ENCODE measurements around the gene C2orf72. TPM values are rescaled to one million over a fixed set of nuclear protein-coding genes. Genes with fewer than 3 reads are reported as not detected.

Gene C2orf72
- total and polyA plus RNA-seq, 2 of the 13 experiments (the other 11 are each of a cell fraction or from before 2014, with no cell fraction given), result 147 to 203 TPM

DNA sequence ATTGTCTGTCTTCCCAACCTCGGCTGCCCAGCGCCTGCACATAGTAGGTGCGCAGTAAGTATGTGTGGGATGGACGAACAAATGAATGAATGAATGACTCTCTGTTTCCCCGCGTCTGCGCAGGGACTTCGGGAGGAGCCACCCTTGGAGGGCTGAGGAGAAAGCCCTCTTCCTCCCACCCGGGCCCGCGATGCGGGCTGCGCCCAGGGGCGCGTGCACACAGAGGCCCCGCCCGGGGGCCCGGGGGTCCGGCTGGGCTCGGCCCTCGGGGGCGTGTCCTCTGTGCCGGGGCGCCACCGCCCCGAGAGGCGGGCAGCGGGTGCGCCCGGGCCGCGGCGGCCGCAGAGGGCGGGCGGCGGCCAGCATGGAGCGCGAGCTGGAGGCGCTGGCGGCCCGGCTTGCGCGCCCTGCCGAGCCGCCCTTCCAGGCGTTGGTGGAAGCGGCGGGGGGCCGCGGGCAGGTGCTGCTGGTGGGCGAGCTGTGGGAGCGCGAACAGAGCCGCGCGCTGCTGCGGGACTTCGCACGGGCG is at the start of gene C2orf72 (continued):
- TF ChIP-seq, protein P1, sequence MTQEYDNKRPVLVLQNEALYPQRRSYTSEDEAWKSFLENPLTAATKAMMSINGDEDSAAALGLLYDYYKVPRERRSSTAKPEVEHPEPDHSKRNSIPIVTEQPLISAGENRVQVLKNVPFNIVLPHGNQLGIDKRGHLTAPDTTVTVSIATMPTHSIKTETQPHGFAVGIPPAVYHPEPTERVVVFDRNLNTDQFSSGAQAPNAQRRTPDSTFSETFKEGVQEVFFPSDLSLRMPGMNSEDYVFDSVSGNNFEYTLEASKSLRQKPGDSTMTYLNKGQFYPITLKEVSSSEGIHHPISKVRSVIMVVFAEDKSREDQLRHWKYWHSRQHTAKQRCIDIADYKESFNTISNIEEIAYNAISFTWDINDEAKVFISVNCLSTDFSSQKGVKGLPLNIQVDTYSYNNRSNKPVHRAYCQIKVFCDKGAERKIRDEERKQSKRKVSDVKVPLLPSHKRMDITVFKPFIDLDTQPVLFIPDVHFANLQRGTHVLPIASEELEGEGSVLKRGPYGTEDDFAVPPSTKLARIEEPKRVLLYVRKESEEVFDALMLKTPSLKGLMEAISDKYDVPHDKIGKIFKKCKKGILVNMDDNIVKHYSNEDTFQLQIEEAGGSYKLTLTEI (CRISPR knock-in tag; conservative IDR thresholded peaks at IDR 0.05), result no peak
- TF ChIP-seq EP300 (IDR thresholded peaks at IDR 0.05; ENCODE audit: low read depth in 2 of 2, low read length in 2 of 2) (peak in 1 of 2 experiments; percentile 49; a peak in 2 of 4 replicates), EP300 (CRISPR knock-in tag; IDR thresholded peaks at IDR 0.05; ENCODE audit: borderline replicate concordance) (no peak), PAF1 (CRISPR knock-in tag; IDR thresholded peaks at IDR 0.05) (no peak), ZNF644 (CRISPR knock-in tag; IDR thresholded peaks at IDR 0.05; ENCODE audit: low read depth) (no peak), ZSCAN22 (CRISPR knock-in tag; IDR thresholded peaks at IDR 0.05) (no peak), SNAI1 (CRISPR knock-in tag; IDR thresholded peaks at IDR 0.05; ENCODE audit: borderline replicate concordance) (no peak), ZNF556 (CRISPR knock-in tag; IDR thresholded peaks at IDR 0.05; ENCODE audit: borderline replicate concordance) (no peak), FOXA1 (IDR thresholded peaks at IDR 0.05) (no peak), FOXA1 (CRISPR knock-in tag; IDR thresholded peaks at IDR 0.05) (no peak), CCAR2 (optimal IDR thresholded peaks at IDR 0.05; ENCODE audit: low read depth, low read length) (no peak), NFIC (IDR thresholded peaks at IDR 0.05; ENCODE audit: low read length) (no peak; the same call in 1 of the 2 replicates), CEBPG (CRISPR knock-in tag; IDR thresholded peaks at IDR 0.05) (no peak), U2AF1 (optimal IDR thresholded peaks at IDR 0.05; ENCODE audit: low read depth, low read length) (no peak), ZNF17 (CRISPR knock-in tag; IDR thresholded peaks at IDR 0.05) (no peak), ZSCAN21 (CRISPR knock-in tag; IDR thresholded peaks at IDR 0.05; ENCODE audit: borderline replicate concordance) (peak; percentile 41; the same call in 1 of the 2 replicates), NR2F6 (IDR thresholded peaks at IDR 0.05) (no peak), NR2F6 (CRISPR knock-in tag; IDR thresholded peaks at IDR 0.05) (no peak), ZNF253 (CRISPR knock-in tag; IDR thresholded peaks at IDR 0.05; ENCODE audit: borderline replicate concordance) (0 out of 2 replicates have a peak, but pooled peaks have one; percentile 45), ZNF569 (CRISPR knock-in tag; IDR thresholded peaks at IDR 0.05; ENCODE audit: borderline replicate concordance) (no peak), CHCHD3 (CRISPR knock-in tag; IDR thresholded peaks at IDR 0.05) (no peak), ZNF180 (CRISPR knock-in tag; IDR thresholded peaks at IDR 0.05; ENCODE audit: borderline replicate concordance, low read depth) (no peak), POLR2AphosphoS5 (IDR thresholded peaks at IDR 0.05; ENCODE audit: low read depth, low read length) (peak; percentile 62), NFE2L1 (CRISPR knock-in tag; IDR thresholded peaks at IDR 0.05; ENCODE audit: borderline replicate concordance) (no peak), ZNF530 (CRISPR knock-in tag; IDR thresholded peaks at IDR 0.05; ENCODE audit: low read depth) (no peak), ZNF605 (CRISPR knock-in tag; IDR thresholded peaks at IDR 0.05) (no peak), ZNF430 (CRISPR knock-in tag; IDR thresholded peaks at IDR 0.05) (peak; percentile 35; the same call in 1 of the 2 replicates), ZNF510 (CRISPR knock-in tag; IDR thresholded peaks at IDR 0.05; ENCODE audit: low read depth) (no peak), SRF (IDR thresholded peaks at IDR 0.05; ENCODE audit: low read depth, low read length) (no peak), ZNF816 (CRISPR knock-in tag; IDR thresholded peaks at IDR 0.05; ENCODE audit: borderline replicate concordance) (no peak), NCOR1 (IDR thresholded peaks at IDR 0.05; ENCODE audit: borderline replicate concordance, low read length) (no peak)
- TF ChIP-seq, protein P2, sequence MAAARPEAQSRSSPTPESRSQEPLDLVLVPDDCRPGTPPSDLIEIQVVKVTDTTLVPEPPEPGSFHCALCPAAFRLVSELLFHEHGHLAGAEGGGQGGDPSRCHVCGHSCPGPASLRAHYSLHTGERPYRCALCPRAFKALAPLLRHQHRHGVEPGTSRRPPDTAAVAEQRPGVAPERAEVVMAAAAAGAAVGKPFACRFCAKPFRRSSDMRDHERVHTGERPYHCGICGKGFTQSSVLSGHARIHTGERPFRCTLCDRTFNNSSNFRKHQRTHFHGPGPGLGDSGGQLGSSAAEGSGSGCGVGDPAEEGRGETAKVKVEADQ (CRISPR knock-in tag; IDR thresholded peaks at IDR 0.05; ENCODE audit: borderline replicate concordance), result no peak
- TF ChIP-seq, protein P3, sequence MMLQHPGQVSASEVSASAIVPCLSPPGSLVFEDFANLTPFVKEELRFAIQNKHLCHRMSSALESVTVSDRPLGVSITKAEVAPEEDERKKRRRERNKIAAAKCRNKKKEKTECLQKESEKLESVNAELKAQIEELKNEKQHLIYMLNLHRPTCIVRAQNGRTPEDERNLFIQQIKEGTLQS (CRISPR knock-in tag; IDR thresholded peaks at IDR 0.05), result no peak

Measured in HepG2 (cell line).